AG10803 (cell line): ENCODE data around the gene LRTM1.

ENCODE experiments used
- DNase-seq: peaks from one replicate; pipeline ENCODE4 v3.0.0; 2010; ENCODE audit warnings: low read depth
- H3K4me3 ChIP-seq: 2 replicates; pipeline ENCODE4 v1.5.1; 2011; ENCODE audit warnings: mild to moderate bottlenecking, low read length, control low read depth
- CTCF ChIP-seq: conservative IDR thresholded peaks from 2 replicates; pipeline ENCODE4 v1.5.1; 2011; ENCODE audit warnings: mild to moderate bottlenecking, low read length, control low read depth, inconsistent platforms

LRTM1 gene

DNA sequence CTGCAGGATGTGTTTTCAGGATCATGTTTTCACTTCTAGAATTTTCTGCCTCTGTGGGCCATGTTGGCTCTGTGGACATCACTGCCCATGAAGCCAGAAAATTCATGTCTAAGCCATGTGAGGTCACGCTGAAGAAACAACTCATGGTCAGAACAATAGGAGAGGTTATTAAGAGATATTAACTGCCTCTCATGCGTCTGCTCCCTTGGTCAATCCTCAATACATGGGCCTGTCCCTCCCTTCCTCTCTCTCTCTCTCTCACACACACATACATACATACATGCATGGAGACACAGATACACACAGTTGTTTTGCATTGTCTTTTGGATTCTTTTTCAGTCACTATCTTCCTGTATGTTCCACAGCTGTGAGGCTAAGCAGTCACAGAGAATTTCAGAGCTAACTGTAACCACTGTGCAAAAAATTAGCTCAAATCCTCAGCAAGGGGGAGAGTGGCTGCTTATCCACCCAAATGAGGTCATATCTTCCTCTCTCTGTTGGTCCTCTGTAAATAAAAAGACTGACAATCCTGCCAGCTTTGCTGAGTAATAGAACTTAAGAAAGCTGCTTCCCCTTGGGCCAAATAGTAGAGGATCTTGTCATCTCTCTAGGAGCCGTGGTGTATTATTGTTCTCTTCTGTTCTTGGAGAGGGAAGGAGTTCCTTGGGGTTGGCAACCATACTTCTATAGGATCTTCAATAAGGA lies 45.6 kb downstream of the LRTM1 start:
- TF ChIP-seq CTCF = 0 out of 2 replicates have a peak, but pooled peaks have one; percentile 1
- DNase-seq = peak; percentile 96
- no peak overlapping the region for H3K4me3 ChIP-seq

DNA sequence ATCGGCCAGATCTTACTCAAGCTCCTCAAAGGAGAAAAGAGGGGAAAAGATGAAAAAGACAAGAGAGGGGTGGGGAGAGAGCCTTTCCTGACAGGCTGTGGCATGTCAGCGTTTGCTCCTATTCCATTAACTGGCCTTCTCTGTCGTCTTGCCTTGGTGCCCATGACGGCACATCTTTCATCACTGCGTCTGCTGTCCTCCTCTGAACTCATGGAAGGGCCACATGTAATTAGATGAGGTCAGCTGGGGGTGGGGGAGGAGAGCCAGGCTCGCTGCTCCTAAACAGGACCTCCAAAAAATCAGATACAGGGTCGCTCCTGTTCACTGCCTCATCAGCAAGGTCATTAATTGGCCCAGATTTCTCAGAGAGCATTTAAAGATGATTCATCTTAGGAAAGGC lies 49.7 kb downstream of the LRTM1 start:
- DNase-seq = peak; percentile 50
- TF ChIP-seq CTCF = no peak
- H3K4me3 ChIP-seq = no peak overlapping the region; the same call in 1 of the 2 replicates

DNA sequence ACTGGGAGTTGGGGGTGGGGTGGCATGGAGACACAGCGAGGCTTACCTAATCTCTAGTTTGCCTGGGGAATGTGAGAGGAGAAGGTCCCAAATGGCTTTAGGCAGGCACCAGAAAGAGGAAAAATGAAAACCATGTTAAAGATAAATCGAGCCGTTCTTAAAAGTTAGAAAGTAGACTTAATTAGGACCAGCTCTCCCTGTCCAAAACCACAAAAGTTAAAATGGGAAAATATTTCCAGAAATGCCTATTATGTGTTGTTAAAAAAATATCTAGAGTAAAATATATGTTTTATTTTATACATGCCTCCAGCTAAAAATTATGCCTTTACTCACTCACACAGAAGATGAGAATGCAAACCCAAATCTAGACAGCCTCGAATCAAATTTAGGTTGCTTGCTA lies 50.1 kb downstream of the LRTM1 start:
- DNase-seq = peak; percentile 53
- TF ChIP-seq CTCF = no peak

GRCh38 chr3:54876694-54877093 lies 51.2 kb downstream of the LRTM1 start:
- no peak overlapping the region for H3K4me3 ChIP-seq
- TF ChIP-seq CTCF = no peak
- no peak for DNase-seq

More for the DNA sequence above, 50.1 kb downstream of the LRTM1 start:
- H3K4me3 ChIP-seq = no peak overlapping the region

DNA sequence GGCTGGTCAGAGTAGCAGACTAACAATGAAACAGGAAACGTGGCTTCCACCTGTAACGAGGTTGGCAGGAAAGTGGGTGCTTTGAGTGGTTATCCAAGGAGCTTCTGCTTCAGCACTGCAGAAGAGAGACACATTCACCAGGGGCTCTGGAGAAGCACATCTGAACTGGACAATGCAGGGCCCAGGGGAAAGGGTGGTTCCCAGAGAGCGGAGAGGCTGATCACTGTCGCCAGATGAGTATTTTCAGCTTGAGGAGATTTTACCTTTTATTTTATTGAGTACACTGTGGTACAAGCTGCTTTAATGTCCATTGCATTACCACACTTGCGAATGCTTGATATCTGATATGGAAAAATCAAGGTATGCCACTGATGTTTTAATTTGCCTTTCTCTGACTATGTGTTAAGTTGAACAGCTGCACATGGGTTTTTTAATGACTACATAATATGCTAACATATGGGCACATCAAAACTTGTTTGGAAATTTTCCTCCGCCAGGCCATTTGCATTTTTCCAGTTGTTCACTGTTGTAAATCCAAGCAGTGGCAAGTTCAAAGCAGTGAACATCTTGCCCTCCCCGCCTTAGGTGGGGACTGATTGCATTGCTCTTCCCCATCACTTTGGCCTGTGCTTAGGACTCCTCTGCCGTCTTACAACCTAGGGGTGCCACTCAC lies 52.1 kb downstream of the LRTM1 start:
- no peak for DNase-seq
- no peak for TF ChIP-seq CTCF
- H3K4me3 ChIP-seq = no peak overlapping the region

DNA sequence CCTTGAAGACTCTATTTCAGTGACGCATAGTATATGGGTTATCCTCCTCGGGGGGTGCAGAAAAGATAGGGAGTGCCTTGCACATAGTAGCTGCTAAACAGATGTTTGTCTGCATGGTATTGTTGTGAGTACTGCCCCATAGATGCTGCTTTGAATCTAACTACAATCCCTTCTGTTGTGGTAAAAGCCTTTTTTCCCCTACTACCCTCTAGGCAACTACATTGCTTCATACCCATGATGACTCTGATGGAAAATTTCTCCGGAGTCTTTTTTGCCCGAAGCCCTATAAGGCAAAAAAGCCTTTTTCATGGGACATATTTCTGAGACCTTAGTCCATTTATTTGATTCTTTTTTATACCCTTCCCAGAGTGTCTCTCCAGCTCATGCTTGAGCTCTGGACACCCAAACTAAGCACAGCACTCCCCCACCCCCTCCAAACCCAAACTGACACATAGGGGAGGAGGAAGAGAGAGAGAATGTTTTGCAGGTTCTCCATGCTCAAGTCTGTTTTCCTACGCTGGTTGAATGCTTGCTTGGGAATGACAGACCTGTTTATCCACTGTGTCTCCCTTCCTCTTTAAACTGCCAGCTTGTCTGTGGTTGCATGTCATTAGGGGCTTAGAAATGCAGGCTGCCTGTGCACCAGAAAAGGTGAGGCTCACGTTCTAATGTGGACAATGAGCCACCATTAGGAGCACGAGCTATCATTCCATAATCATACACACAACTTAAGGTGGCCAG lies 52.9 kb downstream of the LRTM1 start:
- TF ChIP-seq CTCF = no peak
- DNase-seq = peak; percentile 41
- no peak overlapping the region for H3K4me3 ChIP-seq
